HepG2 (cell line): ENCODE measurements around the gene KLHDC1. TPM values are rescaled to one million over a fixed set of nuclear protein-coding genes. Genes with fewer than 3 reads are reported as not detected.
A peak's percentile ranks its signal among the peaks of the same experiment; 100 is the strongest.

ENCODE experiments used
- DPF2 ChIP-seq: sonication (generic); formaldehyde crosslinking; IDR thresholded peaks from 2 replicates; pipeline ENCODE4 v1.4.0; 2020; ENCODE audit warnings: mild to moderate bottlenecking, low read depth, missing genetic modification reagents, borderline replicate concordance
- GPN1 ChIP-seq: sonication (generic); formaldehyde crosslinking; IDR thresholded peaks from 2 replicates; pipeline ENCODE4 v1.5.1; 2020; ENCODE audit warnings: missing genetic modification reagents, borderline replicate concordance
- MTA1 ChIP-seq: sonication (generic); formaldehyde crosslinking; IDR thresholded peaks from 2 replicates; pipeline ENCODE4 v1.4.0; 2020; ENCODE audit warnings: missing genetic modification reagents, mild to moderate bottlenecking, borderline replicate concordance
- NFE2L1 ChIP-seq: sonication (generic); formaldehyde crosslinking; IDR thresholded peaks from 2 replicates; pipeline ENCODE4 v1.4.0; 2020; ENCODE audit warnings: missing genetic modification reagents, mild to moderate bottlenecking, borderline replicate concordance
- RAD21 ChIP-seq: fragments of 450-650 bp; formaldehyde crosslinking; IDR thresholded peaks from 2 replicates; pipeline ENCODE4 v1.5.0; 2020; ENCODE audit warnings: mild to moderate bottlenecking
- RBM39 ChIP-seq: fragments of 200-400 bp; formaldehyde crosslinking; IDR thresholded peaks from one replicate; pipeline ENCODE4 v1.6.1; 2018; ENCODE audit warnings: antibody characterized with exemption, mild to moderate bottlenecking, low read depth, low read length; ENCODE audit not compliant: poor library complexity, severe bottlenecking
- SKI ChIP-seq: fragments of 450-650 bp; IDR thresholded peaks from one replicate; pipeline ENCODE4 v1.6.1; 2018; ENCODE audit warnings: mild to moderate bottlenecking; ENCODE audit not compliant: partially characterized antibody
- SUZ12 ChIP-seq: fragments of 150-350 bp; IDR thresholded peaks from 2 replicates; pipeline ENCODE4 v1.6.1; 2014; ENCODE audit warnings: low read depth, low read length
- XRCC5 ChIP-seq: fragments of 200-400 bp; formaldehyde crosslinking; optimal IDR thresholded peaks from 2 replicates; pipeline ENCODE3; 2017; ENCODE audit warnings: mild to moderate bottlenecking, low read length
- YEATS4 ChIP-seq: sonication (generic); formaldehyde crosslinking; IDR thresholded peaks from 2 replicates; pipeline ENCODE4 v1.4.0; 2020; ENCODE audit warnings: missing genetic modification reagents, borderline replicate concordance
- ZNF775 ChIP-seq: sonication (generic); formaldehyde crosslinking; IDR thresholded peaks from 2 replicates; pipeline ENCODE4 v1.4.0; 2020; ENCODE audit warnings: missing genetic modification reagents, mild to moderate bottlenecking, moderate library complexity, borderline replicate concordance
- polyA plus RNA-seq, 8 experiments: library from polyadenylated mRNA; depleted of rRNA in 3 of 8; stranded (reverse) in 7 of 8; unstranded in 1 of 8; fragments of >200 nt; fragmentation: Illumina TruSeq in 4 of 8; extraction: Trizol in 4 of 8; gene quantifications; 2 replicates each; pipeline versions ENCODE4 v1.2.1 to v1.2.3, GENCODE V29; 2011 to 2016; ENCODE audit warnings: low read depth in 4 of 8, missing spikeins in 1 of 8, mixed read lengths in 1 of 8; ENCODE audit not compliant: insufficient read depth in 1 of 8
- total RNA-seq, 5 experiments: library from RNA; depleted of rRNA; stranded (reverse); fragments of >200 nt; fragmentation: Illumina TruSeq; extraction: Trizol; gene quantifications; 2 replicates each; pipeline ENCODE4 v1.2.3, GENCODE V29; 2016; ENCODE audit warnings: low read depth in 1 of 5
- TF ChIP-seq, protein P1 (sequence below): sonication (generic); formaldehyde crosslinking; IDR thresholded peaks from 2 replicates; pipeline ENCODE4 v1.4.0; 2020; ENCODE audit warnings: missing genetic modification reagents, borderline replicate concordance
- TF ChIP-seq, protein P2 (sequence below): sonication (generic); formaldehyde crosslinking; conservative IDR thresholded peaks from 2 replicates; pipeline ENCODE4 v1.4.0; 2020; ENCODE audit warnings: missing genetic modification reagents
- TF ChIP-seq, protein P3 (sequence below): sonication (generic); formaldehyde crosslinking; IDR thresholded peaks from 2 replicates; pipeline ENCODE4 v1.8.1; 2023; ENCODE audit warnings: missing genetic modification reagents, mild to moderate bottlenecking, borderline replicate concordance
- TF ChIP-seq, protein P4 (sequence below): sonication (generic); formaldehyde crosslinking; IDR thresholded peaks from 2 replicates; pipeline ENCODE4 v1.8.1; 2023; ENCODE audit warnings: mild to moderate bottlenecking, missing genetic modification reagents
- TF ChIP-seq, protein P5 (sequence below): sonication (generic); formaldehyde crosslinking; conservative IDR thresholded peaks from 2 replicates; pipeline ENCODE4 v1.5.0; 2020; ENCODE audit warnings: missing genetic modification reagents
- TF ChIP-seq, protein P6 (sequence below): sonication (generic); formaldehyde crosslinking; IDR thresholded peaks from 2 replicates; pipeline ENCODE4 v1.4.0; 2020; ENCODE audit warnings: missing genetic modification reagents

Gene KLHDC1
- total and polyA plus RNA-seq, 2 of the 13 experiments (the other 11 are each of a cell fraction or from before 2014, with no cell fraction given): 0.11 TPM; not detected in 1

DNA sequence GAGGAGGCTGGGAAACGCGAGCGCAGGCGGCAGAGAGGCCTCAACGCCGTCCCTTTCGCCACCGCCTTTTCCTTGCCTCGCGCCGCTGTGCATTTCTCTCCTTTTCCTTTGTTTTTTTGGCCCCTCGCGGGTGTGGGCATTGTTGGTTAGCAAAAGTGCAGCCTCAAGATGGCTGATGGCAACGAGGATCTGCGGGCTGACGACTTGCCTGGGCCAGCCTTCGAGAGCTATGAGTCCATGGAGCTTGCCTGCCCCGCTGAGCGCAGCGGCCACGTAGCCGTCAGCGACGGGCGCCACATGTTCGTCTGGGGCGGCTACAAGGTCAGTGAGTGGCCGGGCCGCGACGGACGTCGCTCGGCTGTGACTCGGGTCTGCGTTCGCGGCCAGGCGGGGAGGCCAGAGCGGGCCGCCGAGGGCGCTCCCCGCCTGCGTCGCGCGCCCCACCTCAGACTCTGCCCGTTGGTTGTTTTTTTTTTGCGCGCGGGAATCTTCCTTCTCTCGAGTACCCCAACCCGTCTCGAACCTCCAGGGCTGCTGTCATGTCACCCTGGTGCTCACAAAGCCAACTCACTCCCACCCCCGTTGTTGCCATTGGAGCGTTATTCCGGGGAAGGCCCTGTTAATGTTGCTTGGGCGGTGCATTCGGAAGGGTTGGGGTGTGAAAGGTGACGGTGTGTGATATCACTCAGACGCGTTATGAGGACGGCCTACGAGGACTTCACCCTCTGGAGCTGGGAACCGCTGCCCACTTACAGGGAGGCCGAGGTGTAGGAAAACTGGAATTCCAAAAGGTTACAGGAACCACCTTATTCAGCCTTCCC lies 75.6 kb downstream of the KLHDC1 start (continued):
- TF ChIP-seq YEATS4 (peak; percentile 4; the same call in 1 of the 2 replicates), XRCC5 (peak; percentile 6), MTA1 (CRISPR knock-in tag) (no peak; the same call in 1 of the 2 replicates), RBM39 (no peak), SUZ12 (no peak), SKI (no peak), ZNF775 (CRISPR knock-in tag) (no peak), DPF2 (CRISPR knock-in tag) (no peak), NFE2L1 (no peak), GPN1 (CRISPR knock-in tag) (no peak), RAD21 (CRISPR knock-in tag) (no peak)
- TF ChIP-seq, protein P1, sequence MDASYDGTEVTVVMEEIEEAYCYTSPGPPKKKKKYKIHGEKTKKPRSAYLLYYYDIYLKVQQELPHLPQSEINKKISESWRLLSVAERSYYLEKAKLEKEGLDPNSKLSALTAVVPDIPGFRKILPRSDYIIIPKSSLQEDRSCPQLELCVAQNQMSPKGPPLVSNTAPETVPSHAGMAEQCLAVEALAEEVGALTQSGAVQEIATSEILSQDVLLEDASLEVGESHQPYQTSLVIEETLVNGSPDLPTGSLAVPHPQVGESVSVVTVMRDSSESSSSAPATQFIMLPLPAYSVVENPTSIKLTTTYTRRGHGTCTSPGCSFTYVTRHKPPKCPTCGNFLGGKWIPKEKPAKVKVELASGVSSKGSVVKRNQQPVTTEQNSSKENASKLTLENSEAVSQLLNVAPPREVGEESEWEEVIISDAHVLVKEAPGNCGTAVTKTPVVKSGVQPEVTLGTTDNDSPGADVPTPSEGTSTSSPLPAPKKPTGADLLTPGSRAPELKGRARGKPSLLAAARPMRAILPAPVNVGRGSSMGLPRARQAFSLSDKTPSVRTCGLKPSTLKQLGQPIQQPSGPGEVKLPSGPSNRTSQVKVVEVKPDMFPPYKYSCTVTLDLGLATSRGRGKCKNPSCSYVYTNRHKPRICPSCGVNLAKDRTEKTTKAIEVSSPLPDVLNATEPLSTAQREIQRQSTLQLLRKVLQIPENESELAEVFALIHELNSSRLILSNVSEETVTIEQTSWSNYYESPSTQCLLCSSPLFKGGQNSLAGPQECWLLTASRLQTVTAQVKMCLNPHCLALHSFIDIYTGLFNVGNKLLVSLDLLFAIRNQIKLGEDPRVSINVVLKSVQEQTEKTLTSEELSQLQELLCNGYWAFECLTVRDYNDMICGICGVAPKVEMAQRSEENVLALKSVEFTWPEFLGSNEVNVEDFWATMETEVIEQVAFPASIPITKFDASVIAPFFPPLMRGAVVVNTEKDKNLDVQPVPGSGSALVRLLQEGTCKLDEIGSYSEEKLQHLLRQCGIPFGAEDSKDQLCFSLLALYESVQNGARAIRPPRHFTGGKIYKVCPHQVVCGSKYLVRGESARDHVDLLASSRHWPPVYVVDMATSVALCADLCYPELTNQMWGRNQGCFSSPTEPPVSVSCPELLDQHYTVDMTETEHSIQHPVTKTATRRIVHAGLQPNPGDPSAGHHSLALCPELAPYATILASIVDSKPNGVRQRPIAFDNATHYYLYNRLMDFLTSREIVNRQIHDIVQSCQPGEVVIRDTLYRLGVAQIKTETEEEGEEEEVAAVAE (CRISPR knock-in tag): no peak
- TF ChIP-seq, protein P2, sequence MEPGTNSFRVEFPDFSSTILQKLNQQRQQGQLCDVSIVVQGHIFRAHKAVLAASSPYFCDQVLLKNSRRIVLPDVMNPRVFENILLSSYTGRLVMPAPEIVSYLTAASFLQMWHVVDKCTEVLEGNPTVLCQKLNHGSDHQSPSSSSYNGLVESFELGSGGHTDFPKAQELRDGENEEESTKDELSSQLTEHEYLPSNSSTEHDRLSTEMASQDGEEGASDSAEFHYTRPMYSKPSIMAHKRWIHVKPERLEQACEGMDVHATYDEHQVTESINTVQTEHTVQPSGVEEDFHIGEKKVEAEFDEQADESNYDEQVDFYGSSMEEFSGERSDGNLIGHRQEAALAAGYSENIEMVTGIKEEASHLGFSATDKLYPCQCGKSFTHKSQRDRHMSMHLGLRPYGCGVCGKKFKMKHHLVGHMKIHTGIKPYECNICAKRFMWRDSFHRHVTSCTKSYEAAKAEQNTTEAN (CRISPR knock-in tag): 0 out of 2 replicates have a peak, but pooled peaks have one; percentile 11
- TF ChIP-seq, protein P3, sequence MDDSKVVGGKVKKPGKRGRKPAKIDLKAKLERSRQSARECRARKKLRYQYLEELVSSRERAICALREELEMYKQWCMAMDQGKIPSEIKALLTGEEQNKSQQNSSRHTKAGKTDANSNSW (CRISPR knock-in tag): no peak; the same call in 1 of the 2 replicates
- TF ChIP-seq, protein P4, sequence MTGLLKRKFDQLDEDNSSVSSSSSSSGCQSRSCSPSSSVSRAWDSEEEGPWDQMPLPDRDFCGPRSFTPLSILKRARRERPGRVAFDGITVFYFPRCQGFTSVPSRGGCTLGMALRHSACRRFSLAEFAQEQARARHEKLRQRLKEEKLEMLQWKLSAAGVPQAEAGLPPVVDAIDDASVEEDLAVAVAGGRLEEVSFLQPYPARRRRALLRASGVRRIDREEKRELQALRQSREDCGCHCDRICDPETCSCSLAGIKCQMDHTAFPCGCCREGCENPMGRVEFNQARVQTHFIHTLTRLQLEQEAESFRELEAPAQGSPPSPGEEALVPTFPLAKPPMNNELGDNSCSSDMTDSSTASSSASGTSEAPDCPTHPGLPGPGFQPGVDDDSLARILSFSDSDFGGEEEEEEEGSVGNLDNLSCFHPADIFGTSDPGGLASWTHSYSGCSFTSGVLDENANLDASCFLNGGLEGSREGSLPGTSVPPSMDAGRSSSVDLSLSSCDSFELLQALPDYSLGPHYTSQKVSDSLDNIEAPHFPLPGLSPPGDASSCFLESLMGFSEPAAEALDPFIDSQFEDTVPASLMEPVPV: no peak
- TF ChIP-seq, protein P5, sequence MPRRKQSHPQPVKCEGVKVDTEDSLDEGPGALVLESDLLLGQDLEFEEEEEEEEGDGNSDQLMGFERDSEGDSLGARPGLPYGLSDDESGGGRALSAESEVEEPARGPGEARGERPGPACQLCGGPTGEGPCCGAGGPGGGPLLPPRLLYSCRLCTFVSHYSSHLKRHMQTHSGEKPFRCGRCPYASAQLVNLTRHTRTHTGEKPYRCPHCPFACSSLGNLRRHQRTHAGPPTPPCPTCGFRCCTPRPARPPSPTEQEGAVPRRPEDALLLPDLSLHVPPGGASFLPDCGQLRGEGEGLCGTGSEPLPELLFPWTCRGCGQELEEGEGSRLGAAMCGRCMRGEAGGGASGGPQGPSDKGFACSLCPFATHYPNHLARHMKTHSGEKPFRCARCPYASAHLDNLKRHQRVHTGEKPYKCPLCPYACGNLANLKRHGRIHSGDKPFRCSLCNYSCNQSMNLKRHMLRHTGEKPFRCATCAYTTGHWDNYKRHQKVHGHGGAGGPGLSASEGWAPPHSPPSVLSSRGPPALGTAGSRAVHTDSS (CRISPR knock-in tag): no peak
- TF ChIP-seq, protein P6, sequence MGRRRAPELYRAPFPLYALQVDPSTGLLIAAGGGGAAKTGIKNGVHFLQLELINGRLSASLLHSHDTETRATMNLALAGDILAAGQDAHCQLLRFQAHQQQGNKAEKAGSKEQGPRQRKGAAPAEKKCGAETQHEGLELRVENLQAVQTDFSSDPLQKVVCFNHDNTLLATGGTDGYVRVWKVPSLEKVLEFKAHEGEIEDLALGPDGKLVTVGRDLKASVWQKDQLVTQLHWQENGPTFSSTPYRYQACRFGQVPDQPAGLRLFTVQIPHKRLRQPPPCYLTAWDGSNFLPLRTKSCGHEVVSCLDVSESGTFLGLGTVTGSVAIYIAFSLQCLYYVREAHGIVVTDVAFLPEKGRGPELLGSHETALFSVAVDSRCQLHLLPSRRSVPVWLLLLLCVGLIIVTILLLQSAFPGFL (CRISPR knock-in tag): no peak
